Measurements from ENCODE around the gene BAHD1. TPM values are rescaled to one million over a fixed set of nuclear protein-coding genes. Genes with fewer than 3 reads are reported as not detected.

BAHD1 gene
- total and polyA plus RNA-seq, 2 donors (not counting 3 experiments of a cell fraction or from before 2014, with no cell fraction given): 6.3 to 19.1 TPM

- TF ChIP-seq MYC (IDR thresholded peaks at IDR 0.05; ENCODE audit: low read depth, low read length) (no peak), POLR2AphosphoS5 (IDR thresholded peaks at IDR 0.05; ENCODE audit: insufficient read depth, low read depth, low read length) (no peak), POLR2A (IDR thresholded peaks at IDR 0.05; ENCODE audit: low read depth, low read length) (no peak), EZH2 (IDR thresholded peaks at IDR 0.05; ENCODE audit: borderline replicate concordance, low read depth, low read length, severe bottlenecking) (no peak), JUN (IDR thresholded peaks at IDR 0.05; ENCODE audit: borderline replicate concordance, insufficient read depth, insufficient read length, low read depth) (no peak), GATA2 (IDR thresholded peaks at IDR 0.05; ENCODE audit: insufficient read depth, insufficient read length, low read depth, low read length) (no peak), MAX (IDR thresholded peaks at IDR 0.05; ENCODE audit: insufficient read depth, insufficient read length) (no peak), CTCF (IDR thresholded peaks at IDR 0.05; ENCODE audit: extremely low read depth in 1 of 2, insufficient read depth in 1 of 2, low read depth in 1 of 2, low read length in 2 of 2) (no peak), FOS (IDR thresholded peaks at IDR 0.05; ENCODE audit: borderline replicate concordance, insufficient read depth, low read length) (no peak)
- intact Hi-C loops (cut with micrococcal nuclease): no loop called here
- Histone ChIP-seq H3K9me3 (replicated peaks; ENCODE audit: control insufficient read depth, insufficient read depth, low read length) (no peaks in the 10 kb centered on the region), H3K9ac (replicated peaks; ENCODE audit: extremely low read depth, insufficient read depth, low read length) (no peak overlapping the region), H3K79me2 (ENCODE audit: control insufficient read depth, insufficient read depth, low read length) (no peaks in the 10 kb centered on the region), H3K4me2 (ENCODE audit: insufficient read depth, low read length) (no peak overlapping the region), H3K4me1 (ENCODE audit: control insufficient read depth, extremely low read depth, insufficient read depth, low read length) (no peaks in the 10 kb centered on the region), H3K27me3 (ENCODE audit: control insufficient read depth in 2 of 2, insufficient read depth in 2 of 2, low read length in 2 of 2) (no peaks in the 10 kb centered on the region), H3K27ac (ENCODE audit: insufficient read depth, low read depth, low read length) (no peak overlapping the region), H3K4me3 (replicated peaks in 1 of 3; ENCODE audit: insufficient read depth in 1 of 3, low read depth in 1 of 3, low read length in 3 of 3) (no peak overlapping the region), H2AFZ (ENCODE audit: low read depth, low read length) (no peak overlapping the region), H3K36me3 (ENCODE audit: control insufficient read depth in 2 of 2, extremely low read depth in 1 of 2, insufficient read depth in 2 of 2, low read length in 2 of 2) (peaks cover 0 to 31% of the 10 kb centered on the region in 2 experiments), H3K9me1 (replicated peaks; ENCODE audit: control insufficient read depth, extremely low read depth, insufficient read depth, low read length) (no peaks in the 10 kb centered on the region), H4K20me1 (replicated peaks; ENCODE audit: control insufficient read depth, extremely low read depth, insufficient read depth, low read length) (no peaks in the 10 kb centered on the region)
- CTCF ChIA-PET: interaction anchor here (1.2 kb wide), 1 partner anchor 9 kb away, joined by 3 read pairs; no protein-coding TSS in a partner anchor
- FAIRE-seq: no peak
- POLR2A ChIA-PET: no interaction called here
- DNase-seq (ENCODE audit: low read depth, low spot score): no peak
- dilution Hi-C loops (cut with MboI; ENCODE audit: extremely low pct_ligation_motif_present, low sequenced_read_pairs): no loop called here
- no TSS peak for BruUV-seq (replicated peaks)
Observed at GRCh38 chr15:40463886-40464545, 23.3 kb downstream of the BAHD1 start.
